AG08395 (cell line): ENCODE measurements around the gene ENTREP3.
A peak's percentile ranks its signal among the peaks of the same experiment; 100 is the strongest.
"Not testable (repeated sequence)": the region's sequence is repeated elsewhere in the genome, so short reads cannot be mapped to it uniquely, and the experiment has no call there.

Experiments used
- DNase-seq: peaks from one replicate; pipeline ENCODE4 v3.0.0; 2012; ENCODE audit warnings: mixed read lengths, low spot score

ENTREP3 gene

GRCh38 chr1:155250633-155251449 is 4.4 kb downstream of the ENTREP3 start:
- peak; percentile 95 for DNase-seq

GRCh38 chr1:155250246-155250632 is 5.0 kb downstream of the ENTREP3 start:
- DNase-seq = no peak

GRCh38 chr1:155247667-155248553 is 7.4 kb downstream of the ENTREP3 start:
- DNase-seq = no peak

DNA sequence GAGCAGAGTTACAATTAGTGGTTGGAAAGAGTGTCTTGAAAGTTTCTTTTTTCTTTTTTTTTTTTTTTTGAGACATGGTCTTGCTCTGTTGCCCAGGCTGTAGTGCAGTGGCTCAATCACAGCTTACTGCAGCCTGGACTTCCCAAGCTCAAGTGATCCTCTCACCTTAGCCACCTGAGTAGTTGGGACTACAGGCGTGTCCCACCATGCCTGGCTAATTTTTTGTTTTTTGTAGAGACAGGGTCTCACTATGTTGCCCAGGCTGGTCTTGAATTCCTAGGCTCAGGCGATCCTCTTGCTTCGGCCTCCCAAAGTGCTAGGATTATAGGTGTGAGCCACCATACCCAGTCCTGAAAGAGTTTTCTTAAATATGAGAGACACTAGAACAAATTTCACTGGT is 8.5 kb downstream of the ENTREP3 start:
- not testable (repeated sequence) for DNase-seq

- DNase-seq = no peak
Measured at GRCh38 chr1:155245163-155245524, 10.1 kb downstream of the ENTREP3 start.

GRCh38 chr1:155244368-155245162 is 10.7 kb downstream of the ENTREP3 start:
- peak; percentile 97 for DNase-seq

DNA sequence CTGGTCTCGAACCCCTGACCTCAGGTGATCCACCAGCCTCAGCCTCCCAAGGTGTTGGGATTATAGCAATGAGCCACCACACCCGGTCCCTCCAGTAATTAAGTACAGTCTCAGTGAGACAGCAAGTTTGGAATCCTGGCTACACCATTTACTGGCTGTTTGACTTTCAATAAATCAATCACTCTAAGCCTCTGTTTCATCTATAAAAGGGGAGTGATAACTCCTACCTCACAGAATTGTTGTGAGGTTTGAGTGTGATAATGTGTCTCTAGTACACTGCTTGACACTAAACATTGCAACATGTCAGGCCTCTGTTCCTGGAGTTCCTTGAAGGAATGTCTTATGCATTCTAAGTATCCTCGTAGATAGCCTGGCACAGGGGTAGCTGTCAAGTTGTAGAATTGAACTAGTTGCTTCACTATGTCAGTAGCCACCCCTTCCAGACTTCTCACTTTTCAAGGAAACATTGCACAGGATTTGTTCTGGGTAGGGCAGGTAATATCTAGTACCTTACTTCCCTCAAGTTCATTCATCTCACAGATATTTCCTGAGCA is 12.4 kb downstream of the ENTREP3 start:
- no peak for DNase-seq

DNA sequence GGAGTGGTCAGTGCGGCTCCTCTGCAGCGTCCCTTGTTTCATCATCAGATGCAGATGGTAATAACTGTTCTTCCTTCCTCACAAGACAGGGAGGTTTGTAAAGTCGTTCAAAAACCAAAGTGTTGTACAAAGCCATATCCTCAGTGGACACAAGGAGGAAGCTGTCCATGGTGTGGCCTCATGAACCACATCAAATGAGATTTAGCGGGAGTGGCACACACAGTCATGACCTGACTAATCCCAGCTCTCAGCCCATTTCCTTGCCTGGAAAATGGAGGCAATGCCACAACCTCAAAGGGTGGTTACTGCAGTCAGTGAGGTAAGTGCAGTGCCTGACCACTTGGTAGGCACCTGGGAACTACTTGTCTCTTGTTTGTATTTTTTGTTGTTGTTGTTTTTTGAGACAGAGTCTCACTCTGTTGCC is 13.4 kb downstream of the ENTREP3 start:
- DNase-seq = no peak

GRCh38 chr1:155241069-155241679 is 14.1 kb downstream of the ENTREP3 start:
- DNase-seq = peak; percentile 85

DNA sequence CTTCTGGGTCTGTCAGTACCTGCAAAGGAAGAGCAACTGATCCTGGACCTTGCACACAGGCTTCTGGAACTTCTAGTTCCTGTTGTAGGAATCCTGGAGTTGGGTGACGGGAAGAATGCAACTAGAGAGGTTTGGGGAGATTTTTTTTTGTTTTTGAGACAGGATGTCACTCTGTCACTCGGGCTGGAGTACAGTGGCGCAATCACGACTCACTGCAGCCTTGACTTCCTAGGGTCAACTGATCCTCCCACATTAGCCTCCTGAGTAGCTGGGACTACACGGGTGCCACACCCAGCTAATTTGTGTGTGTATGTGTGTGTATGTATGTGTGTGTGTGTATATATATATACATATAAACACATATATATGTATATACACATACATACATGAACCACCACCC is 18.8 kb downstream of the ENTREP3 start:
- no peak for DNase-seq

DNA sequence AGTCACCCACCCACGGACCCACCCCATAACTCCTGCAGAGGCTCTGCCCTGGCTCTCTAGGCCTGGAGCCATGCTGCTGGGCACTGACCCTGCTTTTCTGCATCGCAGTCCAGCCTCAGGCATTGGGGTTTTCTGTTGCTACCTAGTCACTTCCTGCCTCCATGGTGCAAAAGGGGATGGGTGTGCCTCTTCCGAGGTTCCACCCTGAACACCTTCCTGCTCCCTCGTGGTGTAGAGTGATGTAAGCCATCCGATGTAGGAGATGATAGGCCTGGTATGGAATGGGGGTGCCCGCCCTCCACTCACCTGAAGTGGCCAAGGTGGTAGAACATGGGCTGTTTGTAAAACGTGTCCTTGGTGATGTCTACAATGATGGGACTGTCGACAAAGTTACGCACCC is 19.9 kb downstream of the ENTREP3 start:
- not testable (repeated sequence) for DNase-seq

DNA sequence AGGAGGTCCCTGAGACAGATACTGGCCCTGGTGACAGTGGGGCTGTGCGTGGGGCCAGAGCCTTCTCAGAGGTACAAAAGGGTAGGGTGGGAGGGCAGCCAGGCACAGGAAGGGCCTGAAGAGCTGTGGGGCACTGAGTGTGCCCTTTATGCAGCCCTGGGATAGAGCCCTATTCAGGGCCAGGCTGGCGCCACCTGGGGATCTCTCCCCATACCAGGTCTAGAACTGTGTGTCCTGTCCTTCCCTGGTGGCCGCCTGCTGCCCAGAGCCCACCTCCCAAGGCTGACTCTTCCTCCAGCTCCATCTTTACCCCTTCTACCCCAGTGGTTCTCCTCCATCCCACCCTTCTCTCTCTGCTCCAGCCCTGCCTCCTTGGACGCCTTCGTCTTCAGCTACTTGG is 21.8 kb downstream of the ENTREP3 start:
- DNase-seq = not testable (repeated sequence)

DNA sequence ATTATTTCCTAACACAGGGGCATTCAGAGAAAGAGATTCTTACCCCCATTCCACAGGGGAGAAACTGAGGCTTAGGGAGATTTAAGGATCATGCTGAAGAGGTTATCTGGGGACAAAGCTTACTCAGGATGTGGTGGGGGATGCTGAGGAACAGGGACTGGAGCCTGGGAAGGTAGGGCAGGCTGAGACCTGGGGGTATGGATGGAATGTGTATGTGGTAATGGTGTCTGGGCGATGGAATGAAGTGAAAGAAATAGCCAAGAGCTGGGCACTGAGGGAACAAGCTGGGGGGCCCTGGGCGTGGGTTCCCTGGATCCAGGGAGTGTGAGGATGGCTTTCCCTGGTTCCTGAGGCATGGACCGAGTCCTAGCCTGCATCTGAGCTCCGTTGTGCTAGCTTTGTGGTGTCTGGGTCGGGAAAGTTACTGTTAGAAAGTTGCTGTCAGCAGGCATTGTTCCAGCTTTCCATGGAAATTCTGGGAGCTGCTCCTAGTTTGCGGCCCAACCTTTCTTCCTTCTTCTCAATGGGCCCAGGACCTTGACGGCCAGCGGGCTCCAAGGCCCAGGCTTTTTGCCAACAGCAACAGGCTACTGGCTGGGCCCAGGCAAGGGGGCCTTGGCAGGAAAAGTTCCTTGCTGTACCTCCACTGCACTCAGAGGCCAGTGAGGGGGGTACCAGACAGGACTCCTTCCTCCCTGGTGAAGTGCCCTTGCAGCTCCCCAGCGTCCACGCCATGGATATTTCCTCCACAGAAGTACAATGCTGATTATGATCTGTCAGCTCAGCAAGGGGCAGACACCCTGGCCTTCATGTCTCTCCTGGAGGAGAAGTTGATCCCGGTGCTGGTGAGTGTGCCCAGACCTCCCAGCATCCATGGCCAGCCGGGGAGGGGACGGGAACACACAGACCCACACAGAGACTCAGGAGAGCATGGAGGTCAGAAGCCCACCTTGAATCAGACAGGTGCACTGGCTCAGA is 23.0 kb downstream of the ENTREP3 start:
- DNase-seq = peak; percentile 24

DNA sequence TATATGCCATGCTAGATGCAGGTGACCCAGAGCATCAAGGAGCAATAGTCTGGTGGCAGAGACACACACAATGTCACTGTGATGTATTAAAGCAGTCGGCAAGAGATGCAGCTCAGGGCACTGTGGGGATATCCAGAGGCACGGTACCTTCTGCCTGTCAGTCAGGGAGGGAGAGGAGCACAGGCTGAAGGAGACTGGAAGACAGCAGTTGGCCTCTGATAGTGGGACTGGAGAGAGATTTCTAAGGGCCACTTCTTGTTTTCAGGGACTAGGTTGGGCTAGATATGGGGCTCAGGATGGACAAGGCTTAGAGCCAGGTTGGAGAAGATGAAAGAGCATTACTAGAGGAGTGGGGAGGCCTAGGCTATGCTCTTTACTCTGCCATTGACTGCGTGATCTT is 24.0 kb downstream of the ENTREP3 start:
- DNase-seq = not testable (repeated sequence)

- DNase-seq = no peak
Measured at GRCh38 chr1:155228096-155228427, 27.2 kb downstream of the ENTREP3 start.

- peak; percentile 100 for DNase-seq
Measured at GRCh38 chr1:155227261-155228095, 27.8 kb downstream of the ENTREP3 start.

GRCh38 chr1:155226910-155227260 is 28.4 kb downstream of the ENTREP3 start:
- peak; percentile 36 for DNase-seq

DNA sequence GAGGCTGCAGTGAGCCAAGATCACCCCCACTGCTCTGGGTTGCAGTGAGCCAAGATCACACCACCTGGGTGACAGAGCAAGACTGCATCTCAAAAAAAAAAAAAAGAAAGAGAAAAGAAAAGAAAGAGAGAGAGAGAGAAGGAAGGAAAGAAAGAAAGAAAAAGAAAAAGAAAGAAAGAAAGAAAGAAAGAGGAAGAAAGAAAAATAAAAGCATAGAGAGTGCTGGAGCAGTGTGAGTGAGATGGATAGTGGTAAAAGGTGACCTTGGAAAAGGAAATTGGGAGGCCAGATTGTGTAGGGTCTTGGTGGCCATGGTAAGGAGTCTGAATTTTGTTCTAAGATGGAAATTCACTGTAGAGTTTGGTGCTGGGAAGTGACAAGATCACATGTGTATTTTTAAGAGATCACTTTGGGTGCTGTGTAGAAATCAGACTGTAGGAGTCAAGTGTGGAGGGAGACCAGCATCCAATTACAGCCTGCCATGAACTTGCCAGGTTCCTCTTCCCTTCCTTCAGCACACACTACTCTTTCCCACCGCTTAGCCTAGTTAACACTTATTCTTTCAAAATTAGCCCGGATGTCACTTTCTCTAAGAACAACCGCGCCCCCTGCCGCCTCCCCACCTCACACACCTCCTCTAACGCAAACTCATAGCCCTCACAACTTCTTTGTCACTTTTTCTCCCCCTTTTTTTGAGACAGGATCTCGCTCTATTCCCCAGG is 28.9 kb downstream of the ENTREP3 start:
- DNase-seq = peak; percentile 65

- not testable (repeated sequence) for DNase-seq
Measured at GRCh38 chr1:155225404-155225759, 29.9 kb downstream of the ENTREP3 start.
